KMS-11 (cell line): ENCODE measurements around the gene CNTFR.

Source experiments
- H2AFZ ChIP-seq: fragments of 200-600 bp; sonication (generic); 2 replicates; pipeline ENCODE4 v1.6.1; 2016; ENCODE audit warnings: antibody characterized with exemption, mixed run types, low read depth
- H3K27ac ChIP-seq: fragments of 200-600 bp; sonication (generic); 2 replicates; pipeline ENCODE4 v1.6.1; 2016; ENCODE audit warnings: mild to moderate bottlenecking, mixed run types
- H3K27me3 ChIP-seq: fragments of 200-600 bp; sonication (generic); 2 replicates; pipeline ENCODE4 v1.6.1; 2017; ENCODE audit warnings: mild to moderate bottlenecking, low read depth, mixed run types, moderate library complexity; ENCODE audit not compliant: insufficient read depth
- H3K36me3 ChIP-seq: fragments of 200-600 bp; sonication (generic); 2 replicates; pipeline ENCODE4 v1.6.1; 2017; ENCODE audit warnings: mild to moderate bottlenecking, mixed run types; ENCODE audit not compliant: insufficient read depth
- H3K4me1 ChIP-seq: fragments of 200-600 bp; sonication (generic); 2 replicates; pipeline ENCODE4 v1.6.1; 2016; ENCODE audit warnings: mild to moderate bottlenecking, low read depth, mixed run types; ENCODE audit not compliant: poor library complexity, severe bottlenecking
- H3K4me2 ChIP-seq: fragments of 200-600 bp; sonication (generic); 2 replicates; pipeline ENCODE4 v1.7.0; 2016; ENCODE audit warnings: mild to moderate bottlenecking, mixed run types
- H3K4me3 ChIP-seq: fragments of 200-600 bp; sonication (generic); IDR thresholded peaks from 2 replicates; pipeline ENCODE4 v1.6.1; 2017; ENCODE audit warnings: low read depth, low read length, mixed read lengths; ENCODE audit not compliant: insufficient read depth
- H3K79me2 ChIP-seq: fragments of 200-600 bp; sonication (generic); 2 replicates; pipeline ENCODE4 v1.6.1; 2016; ENCODE audit warnings: low read depth, mixed run types; ENCODE audit not compliant: insufficient read depth
- H3K9ac ChIP-seq: fragments of 200-600 bp; sonication (generic); 2 replicates; pipeline ENCODE4 v1.6.1; 2016; ENCODE audit warnings: mild to moderate bottlenecking, mixed run types
- H4K20me1 ChIP-seq: fragments of 200-600 bp; sonication (generic); 2 replicates; pipeline ENCODE4 v1.6.1; 2016; ENCODE audit warnings: mild to moderate bottlenecking, mixed run types; ENCODE audit not compliant: insufficient read depth
- CTCF ChIP-seq: fragments of 200-600 bp; sonication (generic); conservative IDR thresholded peaks from 2 replicates; pipeline ENCODE4 v1.6.1; 2017; ENCODE audit warnings: low read depth, mild to moderate bottlenecking, antibody characterized with exemption, low read length, moderate library complexity, mixed read lengths

The CNTFR gene

DNA sequence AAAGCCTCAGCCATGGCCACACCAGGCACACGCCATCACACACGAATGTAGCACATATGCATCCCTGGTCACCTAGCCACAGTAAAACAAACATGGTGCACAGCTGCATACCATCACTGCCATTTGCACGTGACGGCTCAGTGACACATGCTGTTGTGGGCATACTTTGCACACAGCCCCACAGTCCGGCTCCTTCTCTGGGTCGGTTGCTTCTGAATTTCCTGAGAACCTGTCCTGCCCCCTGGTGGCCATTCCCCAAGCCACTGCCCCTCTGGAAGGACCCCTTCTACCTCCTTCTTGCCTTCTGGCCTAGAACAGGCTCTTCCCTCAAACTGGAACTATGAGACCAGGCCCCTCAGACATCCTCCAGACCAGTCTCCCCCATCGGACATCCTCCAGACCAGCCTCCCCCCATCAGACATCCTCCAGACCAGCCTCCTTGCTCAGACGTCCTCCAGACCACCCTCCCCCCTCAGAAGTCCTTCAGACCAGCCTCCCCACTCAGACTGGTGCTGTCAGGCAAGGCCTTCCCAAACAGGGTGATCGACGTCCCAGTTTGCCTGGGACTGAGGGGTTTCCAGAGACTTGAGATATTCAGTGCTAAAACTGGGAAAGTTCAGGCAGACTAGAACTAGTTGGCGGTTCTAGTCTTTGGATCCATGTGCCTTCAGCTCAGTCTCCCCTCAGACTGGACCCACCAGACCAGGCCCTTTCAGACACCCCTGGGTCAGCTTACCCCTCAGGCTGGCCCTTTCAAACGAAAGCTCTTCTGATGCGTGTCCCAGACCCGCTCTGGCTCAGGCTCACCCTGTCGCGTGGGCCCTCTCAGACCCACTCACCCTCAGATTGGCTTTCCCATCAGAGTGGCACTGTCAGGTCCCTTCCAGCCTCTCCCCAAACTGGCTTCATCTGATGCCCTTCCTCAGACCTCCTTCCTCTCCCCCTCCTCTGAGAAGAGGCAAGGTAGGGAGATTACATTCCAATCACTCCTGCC, 42.4 kb downstream of the CNTFR start:
- Histone ChIP-seq H4K20me1 (no peaks in the 10 kb centered on the region), H3K9ac (no peak overlapping the region), H3K36me3 (no peaks in the 10 kb centered on the region), H3K4me3 (no peak overlapping the region), H2AFZ (no peak overlapping the region), H3K4me2 (no peak overlapping the region), H3K27me3 (peaks cover 22% of the 10 kb centered on the region; the same call in 1 of the 2 replicates), H3K27ac (no peak overlapping the region), H3K4me1 (no peaks in the 10 kb centered on the region), H3K79me2 (no peaks in the 10 kb centered on the region)
- peak; percentile 80 for TF ChIP-seq CTCF

DNA sequence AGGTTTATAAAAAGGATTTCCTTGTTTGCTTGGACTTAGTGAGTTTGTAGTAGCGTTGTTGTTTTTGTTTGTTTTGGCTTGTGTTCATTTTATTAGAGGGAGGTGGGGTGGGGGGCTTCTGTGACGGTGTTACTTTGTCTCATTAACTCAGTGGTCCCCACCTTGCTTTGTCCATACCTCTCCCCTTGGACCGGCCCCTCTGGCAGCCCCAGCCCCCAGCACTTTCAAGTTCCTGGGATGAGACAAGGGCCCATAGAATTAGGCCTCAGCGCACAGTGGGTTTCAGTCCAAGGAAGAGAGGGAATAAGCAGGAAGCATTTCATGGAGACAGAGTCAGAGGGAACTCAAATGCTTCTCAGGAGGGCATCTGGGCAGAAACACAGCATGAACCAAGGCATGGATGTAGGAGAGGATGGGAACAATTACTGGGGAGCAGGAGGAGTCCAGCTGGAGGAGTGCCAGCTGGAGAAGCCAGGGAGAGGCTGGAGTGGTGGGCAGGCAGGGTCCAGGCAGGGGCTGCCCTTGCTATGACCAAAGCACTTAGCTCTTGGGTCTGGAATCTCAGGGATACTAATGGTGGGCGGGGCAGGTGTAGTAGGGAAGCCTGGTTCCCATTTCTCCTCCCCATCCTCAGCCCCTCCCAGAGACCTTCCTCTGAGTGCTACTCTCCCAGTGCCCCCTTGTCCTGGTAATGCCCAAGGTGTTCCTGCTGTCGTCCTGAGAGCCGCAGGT, 43.3 kb downstream of the CNTFR start:
- Histone ChIP-seq H3K36me3 (no peaks in the 10 kb centered on the region), H3K4me1 (no peaks in the 10 kb centered on the region), H3K4me3 (no peak overlapping the region), H3K27me3 (peaks cover 20% of the 10 kb centered on the region; the same call in 1 of the 2 replicates), H3K4me2 (no peak overlapping the region), H4K20me1 (no peaks in the 10 kb centered on the region), H3K79me2 (no peaks in the 10 kb centered on the region), H3K27ac (no peak overlapping the region), H3K9ac (no peak overlapping the region), H2AFZ (no peak overlapping the region)
- no peak for TF ChIP-seq CTCF

DNA sequence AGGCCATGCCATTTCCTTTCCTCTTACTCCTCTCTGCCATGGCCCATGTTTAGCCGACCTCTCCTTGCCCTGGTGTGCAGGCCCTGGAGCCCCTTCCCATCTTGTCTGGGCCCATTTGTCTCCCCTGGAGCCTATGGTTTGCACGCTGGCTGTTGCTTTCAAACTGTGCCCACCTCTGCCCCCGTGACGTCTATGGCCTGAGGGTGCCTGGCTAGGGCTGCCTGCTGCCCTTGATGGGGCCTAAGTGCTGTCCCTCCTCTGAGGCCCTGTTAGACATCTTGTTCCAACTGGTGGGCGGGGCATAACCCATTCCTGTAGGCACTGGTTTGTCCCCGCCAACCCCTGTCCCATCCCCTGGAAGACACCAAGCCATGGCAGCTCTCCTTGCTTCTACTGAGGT, 44.0 kb downstream of the CNTFR start:
- no peak overlapping the region for H3K27ac ChIP-seq

More for the DNA sequence above, 44.0 kb downstream of the CNTFR start:
- no peaks in the 10 kb centered on the region for H3K36me3 ChIP-seq
- no peaks in the 10 kb centered on the region for H3K79me2 ChIP-seq
- no peak overlapping the region for H3K4me3 ChIP-seq
- H3K4me1 ChIP-seq = no peaks in the 10 kb centered on the region
- no peak overlapping the region for H2AFZ ChIP-seq
- H3K27me3 ChIP-seq = peaks cover 18% of the 10 kb centered on the region; the same call in 1 of the 2 replicates
- no peaks in the 10 kb centered on the region for H4K20me1 ChIP-seq
- H3K4me2 ChIP-seq = no peak overlapping the region
- H3K9ac ChIP-seq = no peak overlapping the region
- TF ChIP-seq CTCF = no peak
